Brain microvascular endothelial cell (primary cell): Measurements from ENCODE around the gene ALPI.

Source experiments
- DNase-seq: peaks from one replicate; pipeline ENCODE4 v3.0.0-alpha.2; 2020
- H3K27ac ChIP-seq: fragments of 250-450 bp; sonication (Bioruptor Pico); 2 replicates; pipeline ENCODE4 v1.5.1; 2020; ENCODE audit warnings: mild to moderate bottlenecking, moderate library complexity
- H3K27me3 ChIP-seq: fragments of 250-450 bp; sonication (Bioruptor Pico); replicated peaks from 2 replicates; pipeline ENCODE4 v1.5.1; 2020; ENCODE audit warnings: mild to moderate bottlenecking
- H3K36me3 ChIP-seq: fragments of 250-450 bp; sonication (Bioruptor Pico); replicated peaks from 2 replicates; pipeline ENCODE4 v1.5.1; 2020; ENCODE audit warnings: mild to moderate bottlenecking
- H3K4me3 ChIP-seq: 2 replicates; pipeline ENCODE4 v1.5.1; 2011; ENCODE audit warnings: low read depth, mild to moderate bottlenecking, control low read depth, low read length, moderate library complexity
- in situ Hi-C: cut with HindIII; loops from 2 replicates; pipeline ENCODE4 v1.10.0; 2017; ENCODE audit warnings: low sequenced_read_pairs, low pct_ligation_motif_present
- TF ChIP-seq, protein P1 (sequence below): IDR thresholded peaks from 2 replicates; pipeline ENCODE4 v1.5.1; 2011; ENCODE audit warnings: low read depth, mild to moderate bottlenecking, moderate library complexity, low read length, control low read depth, inconsistent platforms; ENCODE audit errors: missing control alignments

ALPI gene

GRCh38 chr2:232417489-232417888 is 38.5 kb upstream of the ALPI start:
- Histone ChIP-seq H3K36me3 (no peaks in the 10 kb centered on the region), H3K4me3 (no peak overlapping the region), H3K27me3 (peaks cover 49% of the 10 kb centered on the region), H3K27ac (no peak overlapping the region)
- TF ChIP-seq, protein P1, sequence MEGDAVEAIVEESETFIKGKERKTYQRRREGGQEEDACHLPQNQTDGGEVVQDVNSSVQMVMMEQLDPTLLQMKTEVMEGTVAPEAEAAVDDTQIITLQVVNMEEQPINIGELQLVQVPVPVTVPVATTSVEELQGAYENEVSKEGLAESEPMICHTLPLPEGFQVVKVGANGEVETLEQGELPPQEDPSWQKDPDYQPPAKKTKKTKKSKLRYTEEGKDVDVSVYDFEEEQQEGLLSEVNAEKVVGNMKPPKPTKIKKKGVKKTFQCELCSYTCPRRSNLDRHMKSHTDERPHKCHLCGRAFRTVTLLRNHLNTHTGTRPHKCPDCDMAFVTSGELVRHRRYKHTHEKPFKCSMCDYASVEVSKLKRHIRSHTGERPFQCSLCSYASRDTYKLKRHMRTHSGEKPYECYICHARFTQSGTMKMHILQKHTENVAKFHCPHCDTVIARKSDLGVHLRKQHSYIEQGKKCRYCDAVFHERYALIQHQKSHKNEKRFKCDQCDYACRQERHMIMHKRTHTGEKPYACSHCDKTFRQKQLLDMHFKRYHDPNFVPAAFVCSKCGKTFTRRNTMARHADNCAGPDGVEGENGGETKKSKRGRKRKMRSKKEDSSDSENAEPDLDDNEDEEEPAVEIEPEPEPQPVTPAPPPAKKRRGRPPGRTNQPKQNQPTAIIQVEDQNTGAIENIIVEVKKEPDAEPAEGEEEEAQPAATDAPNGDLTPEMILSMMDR, result no peak
- in situ Hi-C loops, result no loop called here
- DNase-seq, result no peak

- Histone ChIP-seq H3K4me3 (no peak overlapping the region), H3K27ac (no peak overlapping the region), H3K27me3 (peaks cover 53% of the 10 kb centered on the region), H3K36me3 (no peaks in the 10 kb centered on the region)
- DNase-seq, result no peak
- in situ Hi-C loops, result no loop called here
- TF ChIP-seq, protein P1, result no peak
Observed at GRCh38 chr2:232418056-232418455, 37.9 kb upstream of the ALPI start.

DNA sequence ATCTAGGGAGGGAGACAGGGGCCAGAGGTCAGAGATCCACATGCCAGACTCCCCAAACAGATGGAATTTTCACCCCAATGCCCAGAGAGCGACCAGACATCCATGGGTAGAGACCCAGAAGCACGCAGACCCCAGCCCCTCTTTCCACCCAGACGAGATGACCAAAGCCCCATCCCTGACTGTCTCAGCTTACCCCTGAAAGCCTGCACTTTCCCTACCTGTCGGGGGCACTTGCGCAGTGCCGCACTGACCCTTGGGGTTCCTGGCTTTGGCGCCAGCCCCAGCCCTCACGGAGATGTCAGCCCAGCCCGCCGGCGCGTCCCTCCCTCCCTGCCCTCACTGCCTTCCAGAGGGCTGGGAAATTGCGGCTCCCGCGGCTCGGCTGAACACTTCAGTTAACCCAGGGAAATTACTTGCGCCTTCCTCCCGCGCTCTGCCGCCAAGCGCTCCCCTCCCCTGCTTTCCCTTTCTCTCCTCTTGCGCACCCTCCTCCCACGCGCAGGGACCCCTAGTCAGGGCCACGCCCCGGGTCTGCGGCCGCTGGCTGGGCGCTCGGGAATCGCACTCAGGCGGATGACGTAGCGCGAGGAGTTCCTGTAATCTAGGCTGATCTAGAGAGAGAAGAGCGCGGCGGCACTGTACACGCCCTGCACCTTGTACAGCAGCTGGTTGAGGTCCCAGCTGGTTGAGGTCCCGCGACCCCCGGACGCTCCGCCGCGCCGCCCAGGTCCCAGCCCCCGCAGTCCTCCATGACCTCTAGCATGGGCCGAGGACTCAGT is 37.3 kb upstream of the ALPI start:
- no peak overlapping the region for H3K27ac ChIP-seq
- H3K36me3 ChIP-seq, result no peaks in the 10 kb centered on the region
- in situ Hi-C loops, result no loop called here
- H3K27me3 ChIP-seq, result peaks cover 53% of the 10 kb centered on the region
- TF ChIP-seq, protein P1, result no peak
- H3K4me3 ChIP-seq, result peak overlapping the region; percentile 17
- peak; percentile 11 for DNase-seq

- Histone ChIP-seq H3K27ac (no peak overlapping the region), H3K27me3 (peaks cover 53% of the 10 kb centered on the region), H3K36me3 (no peaks in the 10 kb centered on the region), H3K4me3 (no peak overlapping the region)
- TF ChIP-seq, protein P1, result no peak
- in situ Hi-C loops, result no loop called here
- no peak for DNase-seq
Observed at GRCh38 chr2:232419245-232420072, 36.5 kb upstream of the ALPI start.

DNA sequence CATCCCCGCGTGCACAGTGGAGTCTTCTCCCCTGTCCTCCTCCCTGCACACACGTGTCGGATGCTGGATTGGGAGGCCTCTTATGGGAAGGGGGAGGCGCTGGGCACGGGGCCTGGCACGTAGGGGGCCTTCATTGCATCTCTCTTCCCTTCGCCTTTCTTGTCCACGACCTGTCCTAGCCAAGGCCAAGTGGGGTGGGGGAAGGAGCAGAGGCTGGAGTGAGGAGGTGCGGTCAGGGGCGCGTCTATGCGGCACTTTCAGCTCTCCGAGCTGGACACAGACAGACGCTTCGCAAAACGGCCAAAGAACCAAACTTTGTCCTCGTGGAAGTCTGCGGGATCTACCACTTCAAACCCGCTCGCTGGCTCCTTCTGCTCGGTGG is 35.9 kb upstream of the ALPI start:
- TF ChIP-seq, protein P1, result no peak
- H3K27me3 ChIP-seq, result peaks cover 58% of the 10 kb centered on the region
- no peak overlapping the region for H3K4me3 ChIP-seq
- no peak for DNase-seq
- H3K27ac ChIP-seq, result no peak overlapping the region
- in situ Hi-C loops, result no loop called here
- H3K36me3 ChIP-seq, result no peaks in the 10 kb centered on the region
